Type B pancreatic cell (in vitro differentiated cells): ENCODE results near the gene TMEM151B. TPM values are rescaled to one million over a fixed set of nuclear protein-coding genes. Genes with fewer than 3 reads are reported as not detected.
A peak's percentile ranks its signal among the peaks of the same experiment; 100 is the strongest.

Experiments
- DNase-seq: peaks from one replicate; pipeline ENCODE4 v3.0.0; 2021; ENCODE audit warnings: mixed read lengths; ENCODE audit not compliant: unreplicated experiment; ENCODE audit errors: extremely low spot score
- H3K27ac Mint-ChIP-seq: 2 replicates; pipeline ENCODE4 v1.8.0; 2021; ENCODE audit warnings: mild to moderate bottlenecking, mixed read lengths
- H3K27me3 Mint-ChIP-seq: 2 replicates; pipeline ENCODE4 v1.8.0; 2021; ENCODE audit warnings: mixed read lengths
- H3K36me3 Mint-ChIP-seq: 2 replicates; pipeline ENCODE4 v1.8.0; 2021; ENCODE audit warnings: mixed read lengths
- H3K4me1 Mint-ChIP-seq: one replicate; pipeline ENCODE4 v1.8.0; 2021; ENCODE audit warnings: mixed read lengths; ENCODE audit not compliant: unreplicated experiment
- H3K4me3 Mint-ChIP-seq: 2 replicates; pipeline ENCODE4 v1.8.0; 2021; ENCODE audit warnings: mild to moderate bottlenecking, mixed read lengths
- H3K9me3 Mint-ChIP-seq: 2 replicates; pipeline ENCODE4 v1.8.0; 2021; ENCODE audit warnings: mixed read lengths
- CTCF ChIP-seq: fragments of 200-600 bp; sonication (generic); conservative IDR thresholded peaks from 2 replicates; pipeline ENCODE4 v1.5.0; 2021; ENCODE audit warnings: antibody characterized with exemption, mild to moderate bottlenecking
- total RNA-seq: library from RNA; stranded (reverse); gene quantifications from 2 replicates; pipeline ENCODE4 v1.2.1, GENCODE V29; 2021; ENCODE audit warnings: low replicate concordance

Gene TMEM151B
- total RNA-seq, 1 donor from 2014 or later = 3.2 TPM

GRCh38 chr6:44291841-44292240 is 21.6 kb downstream of the TMEM151B start:
- TF ChIP-seq CTCF = no peak
- Mint-ChIP-seq H3K4me1 (no peaks in the 10 kb centered on the region), H3K4me3 (no peak overlapping the region), H3K27ac (no peak overlapping the region), H3K27me3 (peaks cover 88% of the 10 kb centered on the region), H3K36me3 (no peaks in the 10 kb centered on the region), H3K9me3 (no peaks in the 10 kb centered on the region)
- DNase-seq = no peak

- Mint-ChIP-seq H3K4me1 (no peaks in the 10 kb centered on the region), H3K27ac (peak overlapping the region; percentile 34), H3K36me3 (no peaks in the 10 kb centered on the region), H3K4me3 (no peak overlapping the region), H3K27me3 (peaks cover 84% of the 10 kb centered on the region), H3K9me3 (no peaks in the 10 kb centered on the region)
- TF ChIP-seq CTCF = no peak
- DNase-seq = no peak
Observed at GRCh38 chr6:44292661-44293365, 22.6 kb downstream of the TMEM151B start.

- TF ChIP-seq CTCF = no peak
- peaks cover 84% of the 10 kb centered on the region for H3K27me3 Mint-ChIP-seq
- no peak for DNase-seq
- H3K27ac Mint-ChIP-seq = no peak overlapping the region
- peaks cover under 1% of the 10 kb centered on the region for H3K36me3 Mint-ChIP-seq
- no peak overlapping the region for H3K4me3 Mint-ChIP-seq
- H3K9me3 Mint-ChIP-seq = no peaks in the 10 kb centered on the region
- no peaks in the 10 kb centered on the region for H3K4me1 Mint-ChIP-seq
Observed at GRCh38 chr6:44294832-44295791, 24.9 kb downstream of the TMEM151B start.

- Mint-ChIP-seq H3K4me3 (peak overlapping the region; percentile 80), H3K36me3 (peaks cover 10% of the 10 kb centered on the region), H3K27me3 (peaks cover 63% of the 10 kb centered on the region), H3K9me3 (no peaks in the 10 kb centered on the region), H3K4me1 (no peaks in the 10 kb centered on the region), H3K27ac (no peak overlapping the region)
- TF ChIP-seq CTCF = no peak
- no peak for DNase-seq
Observed at GRCh38 chr6:44297063-44298038, 27.1 kb downstream of the TMEM151B start.
